ENCODE measurements around the gene OR2H1.

Gene OR2H1

GRCh38 chr6:29509711-29510110 lies 52.8 kb downstream of the OR2H1 start:
- H3K9ac ChIP-seq (ENCODE audit: low read depth, low read length): no peak overlapping the region
- H4K20me1 ChIP-seq (ENCODE audit: insufficient read depth, low read length): no peaks in the 10 kb centered on the region
- no peaks in the 10 kb centered on the region for H3K79me2 ChIP-seq (ENCODE audit: insufficient read depth, low read length)
- DNase-seq: no peak
- peaks cover 11% of the 10 kb centered on the region for H3K27me3 ChIP-seq (ENCODE audit: insufficient read depth, low read length, poor library complexity)
- no peak overlapping the region for H3K4me3 ChIP-seq (ENCODE audit: low read depth in 1 of 2, low read length in 2 of 2)
- H2AFZ ChIP-seq (ENCODE audit: low read depth, low read length): no peak overlapping the region
- H3K4me2 ChIP-seq (ENCODE audit: insufficient read depth, low read length): no peak overlapping the region
- H3K4me1 ChIP-seq (ENCODE audit: insufficient read depth, low read length): no peaks in the 10 kb centered on the region
- no peaks in the 10 kb centered on the region for H3K9me3 ChIP-seq (ENCODE audit: insufficient read depth, low read length, severe bottlenecking)
- no peak overlapping the region for H3K27ac ChIP-seq (ENCODE audit: low read length)
- H3K36me3 ChIP-seq (ENCODE audit: insufficient read depth, low read length): no peaks in the 10 kb centered on the region
- ATAC-seq (ENCODE audit: insufficient read depth, low read depth): no peak
- TF ChIP-seq EZH2 (IDR thresholded peaks at IDR 0.05; ENCODE audit: borderline replicate concordance, low read depth, low read length, severe bottlenecking): no peak
- TF ChIP-seq CTCF (IDR thresholded peaks at IDR 0.05; ENCODE audit: borderline replicate concordance, extremely low read depth, low read length, poor library complexity, severe bottlenecking): no peak

GRCh38 chr6:29510202-29510601 lies 53.2 kb downstream of the OR2H1 start:
- no peak for TF ChIP-seq CTCF (IDR thresholded peaks at IDR 0.05; ENCODE audit: borderline replicate concordance, extremely low read depth, low read length, poor library complexity, severe bottlenecking)
- Histone ChIP-seq H3K4me2 (ENCODE audit: insufficient read depth, low read length) (no peak overlapping the region), H3K9ac (ENCODE audit: low read depth, low read length) (no peak overlapping the region), H3K27ac (ENCODE audit: low read length) (no peak overlapping the region), H3K4me1 (ENCODE audit: insufficient read depth, low read length) (no peaks in the 10 kb centered on the region), H4K20me1 (ENCODE audit: insufficient read depth, low read length) (no peaks in the 10 kb centered on the region), H3K9me3 (ENCODE audit: insufficient read depth, low read length, severe bottlenecking) (no peaks in the 10 kb centered on the region), H3K27me3 (ENCODE audit: insufficient read depth, low read length, poor library complexity) (peaks cover 8% of the 10 kb centered on the region), H2AFZ (ENCODE audit: low read depth, low read length) (no peak overlapping the region), H3K79me2 (ENCODE audit: insufficient read depth, low read length) (no peaks in the 10 kb centered on the region), H3K4me3 (ENCODE audit: low read depth in 1 of 2, low read length in 2 of 2) (no peak overlapping the region), H3K36me3 (ENCODE audit: insufficient read depth, low read length) (no peaks in the 10 kb centered on the region)
- ATAC-seq (ENCODE audit: insufficient read depth, low read depth) (no peak), DNase-seq (no peak)

GRCh38 chr6:29510746-29511300 lies 53.9 kb downstream of the OR2H1 start:
- ATAC-seq (ENCODE audit: insufficient read depth, low read depth): no peak
- H4K20me1 ChIP-seq (ENCODE audit: insufficient read depth, low read length): no peaks in the 10 kb centered on the region
- H3K4me3 ChIP-seq (ENCODE audit: low read depth in 1 of 2, low read length in 2 of 2): no peak overlapping the region
- TF ChIP-seq EZH2 (IDR thresholded peaks at IDR 0.05; ENCODE audit: borderline replicate concordance, low read depth, low read length, severe bottlenecking) (no peak), CTCF (IDR thresholded peaks at IDR 0.05; ENCODE audit: borderline replicate concordance, extremely low read depth, low read length, poor library complexity, severe bottlenecking) (no peak)
- H3K27ac ChIP-seq (ENCODE audit: low read length): no peak overlapping the region
- DNase-seq: no peak
- no peaks in the 10 kb centered on the region for H3K9me3 ChIP-seq (ENCODE audit: insufficient read depth, low read length, severe bottlenecking)
- no peak overlapping the region for H2AFZ ChIP-seq (ENCODE audit: low read depth, low read length)
- no peaks in the 10 kb centered on the region for H3K36me3 ChIP-seq (ENCODE audit: insufficient read depth, low read length)
- H3K9ac ChIP-seq (ENCODE audit: low read depth, low read length): no peak overlapping the region
- H3K79me2 ChIP-seq (ENCODE audit: insufficient read depth, low read length): no peaks in the 10 kb centered on the region
- no peak overlapping the region for H3K4me2 ChIP-seq (ENCODE audit: insufficient read depth, low read length)
- no peaks in the 10 kb centered on the region for H3K4me1 ChIP-seq (ENCODE audit: insufficient read depth, low read length)
- peaks cover 6% of the 10 kb centered on the region for H3K27me3 ChIP-seq (ENCODE audit: insufficient read depth, low read length, poor library complexity)
